ENCODE measurements around the gene TMEM91. TPM values are rescaled to one million over a fixed set of nuclear protein-coding genes. Genes with fewer than 3 reads are reported as not detected.
A peak's percentile ranks its signal among the peaks of the same experiment; 100 is the strongest.

The TMEM91 gene
- polyA plus RNA-seq, 1 of the 3 experiments (the other 2 are of a cell fraction), result 5.7 TPM

DNA sequence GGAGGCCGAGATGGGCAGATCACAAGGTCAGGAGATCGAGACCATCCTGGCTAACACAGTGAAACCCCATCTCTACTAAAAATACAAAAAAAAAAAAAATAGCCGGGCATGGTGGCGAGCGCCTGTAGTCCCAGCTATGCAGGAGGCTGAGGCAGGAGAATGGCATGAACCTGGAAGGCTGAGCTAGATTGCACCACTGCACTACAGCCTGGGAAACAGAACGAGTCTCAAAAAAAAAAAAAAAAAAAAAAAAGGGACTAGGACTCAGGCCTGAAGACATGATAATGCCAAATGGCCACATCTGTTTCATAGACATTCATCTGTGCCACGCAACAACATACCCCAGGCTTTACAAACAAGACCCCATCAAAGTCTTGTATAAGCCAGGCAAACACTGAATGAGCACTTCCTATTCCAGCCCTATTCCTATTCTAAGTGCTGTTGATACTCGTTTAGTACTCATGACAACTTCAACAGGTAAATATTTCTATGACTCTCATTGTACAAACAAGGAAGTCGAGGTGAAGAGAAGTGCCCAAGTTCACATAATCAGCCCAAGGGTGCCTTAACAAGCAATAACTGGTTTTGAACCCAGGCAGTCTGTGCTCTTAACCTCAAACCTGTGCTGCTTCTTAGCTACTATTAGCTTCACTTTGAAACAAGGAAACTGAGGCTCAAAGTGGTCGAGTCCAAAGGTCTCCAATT lies 14.0 kb upstream of the TMEM91 start:
- no peak overlapping the region for H2AFZ ChIP-seq (ENCODE audit: low read depth)
- H3K79me2 ChIP-seq (ENCODE audit: insufficient read depth), result peaks cover 33% of the 10 kb centered on the region
- no peaks in the 10 kb centered on the region for H3K9me2 ChIP-seq
- no peaks in the 10 kb centered on the region for H3K27me3 ChIP-seq (ENCODE audit: insufficient read depth)
- H3K4me3 ChIP-seq (ENCODE audit: low read depth in 2 of 2, low read length in 1 of 2), result no peak overlapping the region
- H3K4me1 ChIP-seq (ENCODE audit: control insufficient read depth in 1 of 2, insufficient read depth in 2 of 2, low read depth in 1 of 2, low read length in 1 of 2), result peaks cover 5 to 9% of the 10 kb centered on the region in 2 experiments; a peak in 2 of 4 replicates
- DNase-seq, result peak; percentile 4
- H3K9ac ChIP-seq, result no peak overlapping the region
- TF ChIP-seq USF1 (IDR thresholded peaks at IDR 0.05; ENCODE audit: borderline replicate concordance, low read depth) (no peak), TCF12 (IDR thresholded peaks at IDR 0.05) (no peak), NRF1 (IDR thresholded peaks at IDR 0.05; ENCODE audit: low read depth, low read length) (no peak), NFIC (IDR thresholded peaks at IDR 0.05; ENCODE audit: borderline replicate concordance) (no peak), JUND (IDR thresholded peaks at IDR 0.05) (no peak), GATA2 (CRISPR knock-in tag; IDR thresholded peaks at IDR 0.05) (no peak), POLR2AphosphoS5 (IDR thresholded peaks at IDR 0.05; ENCODE audit: low read depth, low read length) (no peak), REST (IDR thresholded peaks at IDR 0.05; ENCODE audit: low read depth, low read length) (no peak), FOXJ3 (CRISPR knock-in tag; IDR thresholded peaks at IDR 0.05) (no peak), YY1 (IDR thresholded peaks at IDR 0.05; ENCODE audit: low read depth) (no peak)
- TF ChIP-seq, protein P1, sequence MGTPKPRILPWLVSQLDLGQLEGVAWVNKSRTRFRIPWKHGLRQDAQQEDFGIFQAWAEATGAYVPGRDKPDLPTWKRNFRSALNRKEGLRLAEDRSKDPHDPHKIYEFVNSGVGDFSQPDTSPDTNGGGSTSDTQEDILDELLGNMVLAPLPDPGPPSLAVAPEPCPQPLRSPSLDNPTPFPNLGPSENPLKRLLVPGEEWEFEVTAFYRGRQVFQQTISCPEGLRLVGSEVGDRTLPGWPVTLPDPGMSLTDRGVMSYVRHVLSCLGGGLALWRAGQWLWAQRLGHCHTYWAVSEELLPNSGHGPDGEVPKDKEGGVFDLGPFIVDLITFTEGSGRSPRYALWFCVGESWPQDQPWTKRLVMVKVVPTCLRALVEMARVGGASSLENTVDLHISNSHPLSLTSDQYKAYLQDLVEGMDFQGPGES (IDR thresholded peaks at IDR 0.05; ENCODE audit: low read depth, low read length), result no peak
- peaks cover 7% of the 10 kb centered on the region for H3F3A ChIP-seq (replicated peaks; ENCODE audit: insufficient read depth)
- ChIA-PET POLR2A (no interaction called here), CTCF (interaction anchor here (1.8 kb wide), 1 partner anchor 10 kb away, joined by 6 read pairs; no protein-coding TSS in a partner anchor)
- no peaks in the 10 kb centered on the region for H3K9me3 ChIP-seq
- H3K4me2 ChIP-seq, result peak overlapping the region; percentile 78
- no peaks in the 10 kb centered on the region for H4K20me1 ChIP-seq (ENCODE audit: insufficient read depth)
- no peak overlapping the region for H3K27ac ChIP-seq (ENCODE audit: low read depth in 2 of 2, low read length in 1 of 2)
- no peaks in the 10 kb centered on the region for H3K36me3 ChIP-seq (replicated peaks in 1 of 2; ENCODE audit: control insufficient read depth in 1 of 2, insufficient read depth in 2 of 2, low read length in 1 of 2)
- WGBS (ENCODE audit: low lambda C conversion rate), result 80% methylated on average over 10 of the region's 10 CpGs

Measured in SK-N-SH (cell line).